Measurements from ENCODE around the gene PPP4R2.

Gene PPP4R2

DNA sequence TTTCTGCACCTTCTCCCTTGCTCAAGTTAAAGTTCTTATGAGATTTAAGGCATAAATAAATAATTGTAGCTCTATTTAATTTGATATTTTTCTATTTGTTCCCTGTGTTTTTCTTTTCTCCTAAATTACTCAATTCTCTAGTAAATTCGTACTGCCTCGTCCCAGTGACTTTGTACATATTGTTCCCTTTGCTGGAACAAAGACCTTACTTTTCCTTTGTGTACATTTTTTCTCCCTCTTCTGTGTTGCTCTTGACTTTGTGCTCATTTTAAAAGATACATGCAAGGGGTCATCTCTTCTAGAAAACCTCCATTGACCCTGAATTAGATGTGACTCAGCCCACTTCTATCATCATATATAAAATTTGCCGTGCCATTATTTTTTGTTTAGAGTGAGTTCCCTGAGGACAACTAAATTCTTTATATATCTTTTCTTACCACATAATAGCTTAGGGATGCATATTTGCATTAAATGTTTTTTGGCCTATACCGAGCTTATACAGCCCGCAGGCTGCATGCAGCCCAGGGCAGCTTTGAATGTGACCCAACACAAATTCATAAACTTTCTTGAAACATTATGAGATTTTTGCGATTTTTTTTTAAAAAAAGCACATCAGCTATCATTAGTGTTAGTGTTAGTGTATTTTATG lies 29.6 kb downstream of the PPP4R2 start:
- no peak for TF ChIP-seq CTCF (conservative IDR thresholded peaks at IDR 0.05)
- no peak overlapping the region for H3K27ac ChIP-seq

DNA sequence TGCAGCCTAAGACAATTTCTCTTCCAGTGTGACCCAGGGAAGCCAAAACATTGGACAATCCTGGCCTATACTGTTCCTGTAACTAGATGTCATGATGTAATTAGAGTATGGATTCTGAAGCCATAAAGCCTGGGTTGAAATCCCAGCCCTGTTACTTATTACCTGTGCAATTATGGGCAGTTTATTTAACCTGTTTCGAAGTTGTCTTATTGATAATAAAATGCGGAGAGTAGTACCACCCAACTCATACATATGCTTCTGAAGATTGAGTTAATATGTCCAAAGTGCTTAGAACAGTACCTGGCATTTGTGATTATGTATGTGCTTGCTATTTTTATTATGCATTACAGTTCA lies 30.1 kb downstream of the PPP4R2 start:
- TF ChIP-seq CTCF (conservative IDR thresholded peaks at IDR 0.05) = no peak
- no peak overlapping the region for H3K27ac ChIP-seq

- no peak for TF ChIP-seq CTCF (conservative IDR thresholded peaks at IDR 0.05)
- H3K27ac ChIP-seq = no peak overlapping the region
Observed at GRCh38 chr3:73028803-73029202, 32.2 kb downstream of the PPP4R2 start.

DNA sequence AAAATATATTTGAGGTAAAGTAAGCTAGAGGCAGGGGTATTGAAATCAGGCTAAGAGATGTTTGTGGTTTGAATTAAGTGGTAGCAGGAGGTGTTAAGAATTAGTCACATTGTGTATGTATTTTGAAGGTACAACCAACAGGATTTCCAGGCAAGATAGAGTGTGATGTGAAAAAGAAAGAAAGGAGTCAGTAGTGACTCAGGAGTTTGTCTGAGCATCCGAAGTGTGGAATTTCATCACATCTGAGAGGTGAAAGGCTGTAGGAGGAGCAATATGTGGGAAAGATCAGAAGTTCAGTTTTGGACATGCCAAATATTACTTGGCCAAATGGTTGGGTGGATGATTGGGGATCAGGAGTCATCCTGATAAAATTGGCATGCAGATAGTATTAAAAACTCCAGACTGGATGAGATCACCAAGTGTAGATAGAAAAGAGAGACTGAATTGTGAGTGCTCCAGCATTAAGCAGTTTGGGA lies 32.7 kb downstream of the PPP4R2 start:
- TF ChIP-seq CTCF (conservative IDR thresholded peaks at IDR 0.05) = no peak
- no peak overlapping the region for H3K27ac ChIP-seq

DNA sequence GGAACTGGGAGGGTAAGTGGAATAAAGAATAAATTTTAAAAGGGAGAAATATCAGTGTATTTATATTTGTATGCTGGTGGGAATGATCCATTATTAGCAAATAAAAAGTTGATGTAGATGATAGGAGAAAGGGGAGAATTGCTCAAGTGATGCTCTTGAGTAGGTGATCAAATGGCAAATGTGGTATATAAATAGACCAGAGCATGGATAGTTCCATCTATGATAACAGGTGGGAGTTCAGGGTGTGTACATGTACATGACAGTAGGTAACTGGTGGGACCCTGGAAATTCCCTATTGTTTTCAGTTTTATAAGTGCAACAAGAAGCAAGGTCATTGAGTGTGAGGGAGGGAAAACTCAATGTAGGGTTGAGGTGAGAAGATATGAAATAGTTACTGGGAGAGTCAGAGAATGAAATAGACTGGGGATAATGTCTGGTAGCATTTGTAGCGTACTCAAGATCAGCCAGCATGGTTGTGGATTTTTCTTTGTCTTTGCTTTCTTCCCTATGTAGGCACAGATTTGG lies 33.5 kb downstream of the PPP4R2 start:
- TF ChIP-seq CTCF (conservative IDR thresholded peaks at IDR 0.05) = no peak
- no peak overlapping the region for H3K27ac ChIP-seq

DNA sequence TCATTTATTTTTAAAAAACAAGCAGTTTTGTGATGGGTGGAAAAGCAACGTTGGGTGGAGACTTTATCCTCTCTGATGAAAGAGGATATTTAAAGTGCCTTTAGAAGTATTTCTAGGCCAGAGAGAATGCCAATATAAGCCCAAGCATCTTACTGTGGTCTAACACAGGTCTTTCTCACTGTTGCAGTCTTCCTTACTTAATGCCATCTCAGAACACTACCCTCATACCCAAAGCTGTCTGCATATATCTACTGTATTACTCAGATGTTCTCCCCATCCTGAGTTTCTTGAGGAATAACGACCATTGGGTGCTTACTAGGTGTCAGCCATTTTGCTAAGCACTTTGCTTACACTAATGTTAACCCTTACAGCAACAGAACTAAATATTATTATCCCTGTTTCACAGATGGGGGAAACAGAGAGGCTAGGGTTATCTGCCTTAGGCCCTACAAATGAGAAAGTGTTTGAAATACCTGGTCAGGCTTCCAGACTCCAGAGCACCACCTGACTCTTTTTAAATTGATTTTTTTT lies 35.0 kb downstream of the PPP4R2 start:
- TF ChIP-seq CTCF (conservative IDR thresholded peaks at IDR 0.05) = no peak
- H3K27ac ChIP-seq = no peak overlapping the region

- no peak overlapping the region for H3K27ac ChIP-seq
- TF ChIP-seq CTCF (conservative IDR thresholded peaks at IDR 0.05) = no peak
Observed at GRCh38 chr3:73036694-73037591, 40.3 kb downstream of the PPP4R2 start.
